Ovary (tissue), 9 donors: ENCODE measurements around the gene RAB3B. TPM values are rescaled to one million over a fixed set of nuclear protein-coding genes. Genes with fewer than 3 reads are reported as not detected.

Experiments used
- DNase-seq, 5 donors: peaks; one replicate each; pipeline ENCODE4 v3.0.0-alpha.2; 2019 to 2020
- H3K27ac ChIP-seq, 2 donors: fragments of 200-600 bp; one replicate each; pipeline versions ENCODE4 v1.5.1 to v1.8.0; 2019 to 2022
- H3K27me3 ChIP-seq: fragments of 200-600 bp; one replicate; pipeline ENCODE4 v1.8.0; 2022
- H3K36me3 ChIP-seq: fragments of 200-600 bp; sonication (generic); one replicate; pipeline ENCODE4 v1.5.1; 2019
- H3K4me1 ChIP-seq: one replicate; pipeline ENCODE4 v1.8.1; 2013; ENCODE audit warnings: mild to moderate bottlenecking, moderate library complexity; ENCODE audit not compliant: insufficient read depth
- H3K4me3 ChIP-seq: fragments of 200-600 bp; sonication (generic); one replicate; pipeline ENCODE4 v1.5.1; 2017
- H3K9me3 ChIP-seq, 2 donors: fragments of 200-600 bp in 1 of 2; sonication (generic) in 1 of 2; one replicate each; pipeline versions ENCODE4 v1.5.1 to v1.8.1; 2013 to 2019; ENCODE audit warnings: mild to moderate bottlenecking in 1 of 2, moderate library complexity in 1 of 2
- EP300 ChIP-seq: sonication (generic); formaldehyde crosslinking; IDR thresholded peaks from one replicate; pipeline ENCODE4 v1.6.1; 2017; ENCODE audit warnings: antibody characterized with exemption
- POLR2A ChIP-seq: fragments of 450-650 bp; IDR thresholded peaks from one replicate; pipeline ENCODE4 v1.6.1; 2017; ENCODE audit warnings: antibody characterized with exemption, mild to moderate bottlenecking, moderate library complexity
- WGBS, 3 donors: extraction: QIAGEN DNeasy Blood & Tissue Kit in 1 of 3; methylation state at CpG; one replicate each; pipeline versions ENCODE4 v1.1.5 to v1.1.7; 2013 to 2017; 5-methylcytosine and 5-hydroxymethylcytosine counted together
- intact Hi-C, 4 donors: fragments of 100-400 bp; cut with DNase I; formaldehyde crosslinking; loops; one replicate each; pipeline versions ENCODE4 v1.11.0 to v1.15.1; 2022 to 2023
- polyA plus RNA-seq, 2 donors: library from polyadenylated mRNA; stranded (reverse); fragments of 200-250 nt in 1 of 2; fragments of 350-450 nt in 1 of 2; fragmentation: Illumina TruSeq in 1 of 2; extraction: RNeasy Lipid Tissue Mini Kit (QIAGEN cat#74804) in 1 of 2; gene quantifications; one replicate each; pipeline ENCODE4 v1.2.3, GENCODE V29; 2013 to 2014
- total RNA-seq, 7 donors: library from RNA; depleted of rRNA in 2 of 7; stranded (reverse); fragments of >200 nt in 2 of 7; fragmentation: NEBNext Ultra II Directional in 3 of 7; extraction: Animal tissue kit (Norgen Biotek cat#: 25700) in 3 of 7; gene quantifications; one replicate each; pipeline versions ENCODE4 v1.1.0 to v1.2.4, GENCODE V29; 2016 to 2023
- TF ChIP-seq, protein P1 (sequence below), 3 donors: fragments of 450-650 bp in 2 of 3; fragments of 200-600 bp in 1 of 3; IDR thresholded peaks; one replicate each; pipeline versions ENCODE4 v1.5.1 to v1.8.0; 2016 to 2022; ENCODE audit warnings: antibody characterized with exemption in 3 of 3, mild to moderate bottlenecking in 1 of 3
- donor health status: DM: no; HTN: no; CAD: no; lungs with moderate emphysema.
- donor health status: DM: no; HTN: no; CAD: no.
- donor health status: Bipolar disorder and iron deficiency.
- donor health status: DM: yes; HTN: yes; CAD: no.
- donor health status: DM: no; HTN: no; CAD: no.
- donor health status: DM: yes; HTN: yes; CAD: no.

Gene RAB3B
- total and polyA plus RNA-seq, 9 donors: 1.1 to 8.2 (median 2.9) TPM

- Histone ChIP-seq H3K27ac (no peak overlapping the region), H3K4me1 (no peaks in the 10 kb centered on the region), H3K27me3 (no peaks in the 10 kb centered on the region), H3K4me3 (no peak overlapping the region), H3K36me3 (no peaks in the 10 kb centered on the region), H3K9me3 (no peaks in the 10 kb centered on the region)
- intact Hi-C loops: no loop called here
- TF ChIP-seq EP300: no peak
- TF ChIP-seq POLR2A: no peak
- TF ChIP-seq, protein P1, sequence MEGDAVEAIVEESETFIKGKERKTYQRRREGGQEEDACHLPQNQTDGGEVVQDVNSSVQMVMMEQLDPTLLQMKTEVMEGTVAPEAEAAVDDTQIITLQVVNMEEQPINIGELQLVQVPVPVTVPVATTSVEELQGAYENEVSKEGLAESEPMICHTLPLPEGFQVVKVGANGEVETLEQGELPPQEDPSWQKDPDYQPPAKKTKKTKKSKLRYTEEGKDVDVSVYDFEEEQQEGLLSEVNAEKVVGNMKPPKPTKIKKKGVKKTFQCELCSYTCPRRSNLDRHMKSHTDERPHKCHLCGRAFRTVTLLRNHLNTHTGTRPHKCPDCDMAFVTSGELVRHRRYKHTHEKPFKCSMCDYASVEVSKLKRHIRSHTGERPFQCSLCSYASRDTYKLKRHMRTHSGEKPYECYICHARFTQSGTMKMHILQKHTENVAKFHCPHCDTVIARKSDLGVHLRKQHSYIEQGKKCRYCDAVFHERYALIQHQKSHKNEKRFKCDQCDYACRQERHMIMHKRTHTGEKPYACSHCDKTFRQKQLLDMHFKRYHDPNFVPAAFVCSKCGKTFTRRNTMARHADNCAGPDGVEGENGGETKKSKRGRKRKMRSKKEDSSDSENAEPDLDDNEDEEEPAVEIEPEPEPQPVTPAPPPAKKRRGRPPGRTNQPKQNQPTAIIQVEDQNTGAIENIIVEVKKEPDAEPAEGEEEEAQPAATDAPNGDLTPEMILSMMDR (IDR thresholded peaks at IDR 0.05): no peak
- WGBS, 3 donors: 74 to 78% (median 78%) methylated on average over 5 of the region's 5 CpGs
- DNase-seq: no peak
These were observed 64.2 kb downstream of the RAB3B start for GRCh38 chr1:51926171-51926812.

DNA sequence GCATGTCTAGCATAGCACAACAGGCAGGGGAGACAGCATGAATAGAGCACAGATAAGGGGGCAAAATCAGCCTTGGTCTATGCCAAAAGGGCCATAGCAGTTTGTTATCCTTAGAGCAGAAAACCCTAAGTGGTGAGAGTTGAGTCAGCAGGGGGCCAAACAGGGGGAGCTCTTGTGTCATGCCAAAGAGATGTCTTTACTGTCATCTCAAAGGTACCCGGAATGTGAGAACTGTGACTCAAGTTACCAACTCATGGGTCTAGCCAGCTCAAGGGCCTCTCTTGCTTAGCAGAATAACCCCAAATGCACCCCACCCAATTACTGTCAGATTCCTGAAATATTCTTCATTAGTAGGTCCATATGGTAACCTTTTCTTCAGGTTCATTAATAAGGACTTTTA, 66.0 kb downstream of the RAB3B start:
- Histone ChIP-seq H3K9me3 (no peaks in the 10 kb centered on the region), H3K27ac (no peak overlapping the region), H3K4me3 (no peak overlapping the region), H3K27me3 (no peaks in the 10 kb centered on the region), H3K4me1 (no peaks in the 10 kb centered on the region), H3K36me3 (no peaks in the 10 kb centered on the region)
- no peak for DNase-seq
- WGBS, 3 donors: 82 to 93% (median 83%) methylated on average over 1 of the region's 1 CpG
- TF ChIP-seq POLR2A: no peak
- intact Hi-C loops: no loop called here

GRCh38 chr1:51922040-51922439, 68.5 kb downstream of the RAB3B start:
- Histone ChIP-seq H3K36me3 (no peaks in the 10 kb centered on the region), H3K4me1 (no peaks in the 10 kb centered on the region), H3K27me3 (no peaks in the 10 kb centered on the region), H3K9me3 (no peaks in the 10 kb centered on the region), H3K27ac (no peak overlapping the region), H3K4me3 (no peak overlapping the region)
- TF ChIP-seq, protein P1 (IDR thresholded peaks at IDR 0.05): no peak
- TF ChIP-seq EP300 (no peak), POLR2A (no peak)
- no peak for DNase-seq
- intact Hi-C loops: no loop called here
- WGBS, 3 donors: 25 to 56% (median 35%) methylated on average over 3 of the region's 3 CpGs

DNA sequence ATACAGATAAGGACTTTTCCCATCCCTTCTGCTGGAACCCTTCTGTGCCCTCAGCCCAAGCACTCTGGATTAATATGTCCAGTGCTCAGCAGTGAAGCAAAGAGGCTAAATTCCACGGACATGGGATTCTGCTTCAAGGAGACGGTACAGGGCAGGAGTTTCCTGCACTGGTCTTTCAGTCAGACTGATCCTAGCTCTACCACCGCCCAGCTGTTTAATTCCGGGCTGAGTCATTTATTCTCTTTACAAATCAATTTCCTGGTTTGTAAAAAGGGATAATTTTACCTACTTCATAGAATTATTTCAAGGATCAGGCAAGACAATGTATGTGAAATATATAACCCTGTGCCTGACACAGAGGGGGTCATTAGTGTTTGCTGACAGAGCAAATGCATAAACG, 70.4 kb downstream of the RAB3B start:
- intact Hi-C loops: no loop called here
- H3K4me3 ChIP-seq: no peak overlapping the region
- H3K27ac ChIP-seq: no peak overlapping the region
- H3K36me3 ChIP-seq: no peaks in the 10 kb centered on the region
- WGBS, 3 donors: 77 to 88% (median 81%) methylated on average over 5 of the region's 5 CpGs
- no peak for TF ChIP-seq EP300
- TF ChIP-seq, protein P1 (IDR thresholded peaks at IDR 0.05): no peak
- TF ChIP-seq POLR2A: no peak
- H3K9me3 ChIP-seq: no peaks in the 10 kb centered on the region
- H3K4me1 ChIP-seq: no peaks in the 10 kb centered on the region
- DNase-seq: no peak
- no peaks in the 10 kb centered on the region for H3K27me3 ChIP-seq

GRCh38 chr1:51919684-51920083, 70.8 kb downstream of the RAB3B start:
- intact Hi-C loops: no loop called here
- no peaks in the 10 kb centered on the region for H3K36me3 ChIP-seq
- no peaks in the 10 kb centered on the region for H3K4me1 ChIP-seq
- TF ChIP-seq, protein P1 (IDR thresholded peaks at IDR 0.05): no peak
- no peak for TF ChIP-seq POLR2A
- no peak for TF ChIP-seq EP300
- 87 to 92% (median 92%) methylated on average over 10 of the region's 10 CpGs for WGBS, 3 donors
- H3K27ac ChIP-seq: no peak overlapping the region
- no peak for DNase-seq
- no peaks in the 10 kb centered on the region for H3K27me3 ChIP-seq
- H3K9me3 ChIP-seq: no peaks in the 10 kb centered on the region
- H3K4me3 ChIP-seq: no peak overlapping the region
